DOHH2 (cell line): ENCODE data around the gene ZNF418.

Experiments
- H3F3A ChIP-seq: fragments of 200-600 bp; sonication (generic), shearing (Covaris generic); 2 replicates; pipeline ENCODE4 v1.6.0; 2016; ENCODE audit warnings: antibody characterized with exemption, mild to moderate bottlenecking; ENCODE audit not compliant: control insufficient read depth, insufficient read depth
- H3K27ac ChIP-seq: fragments of 200-600 bp; sonication (generic); 2 replicates; pipeline ENCODE4 v1.5.1; 2014; ENCODE audit warnings: low read depth, mild to moderate bottlenecking, low read length, moderate library complexity
- H3K27me3 ChIP-seq: fragments of 200-600 bp; sonication (generic); 2 replicates; pipeline ENCODE4 v1.6.1; 2014; ENCODE audit warnings: mild to moderate bottlenecking, low read length, mixed read lengths; ENCODE audit not compliant: control insufficient read depth
- H3K36me3 ChIP-seq: fragments of 200-600 bp; sonication (generic); 2 replicates; pipeline ENCODE4 v1.6.1; 2014; ENCODE audit warnings: mild to moderate bottlenecking, low read length, moderate library complexity, mixed read lengths; ENCODE audit not compliant: control insufficient read depth
- H3K4me1 ChIP-seq: fragments of 200-600 bp; sonication (generic); 2 replicates; pipeline ENCODE4 v1.6.1; 2014; ENCODE audit warnings: mild to moderate bottlenecking, low read length, mixed read lengths; ENCODE audit not compliant: control insufficient read depth
- H3K4me2 ChIP-seq: fragments of 200-600 bp; sonication (generic); 2 replicates; pipeline ENCODE4 v1.6.0; 2014; ENCODE audit warnings: mild to moderate bottlenecking, low read length, moderate library complexity
- H3K4me3 ChIP-seq: fragments of 200-600 bp; sonication (generic); 2 replicates; pipeline ENCODE4 v1.5.1; 2014; ENCODE audit warnings: mild to moderate bottlenecking, low read length, mixed read lengths
- H3K79me2 ChIP-seq: fragments of 200-600 bp; sonication (generic); 2 replicates; pipeline ENCODE4 v1.6.1; 2014; ENCODE audit warnings: mild to moderate bottlenecking, low read length, mixed read lengths; ENCODE audit not compliant: control insufficient read depth
- H3K9me2 ChIP-seq: fragments of 200-600 bp; sonication (generic); replicated peaks from 2 replicates; pipeline ENCODE4 v1.6.1; 2014; ENCODE audit warnings: mild to moderate bottlenecking, low read length, mixed read lengths; ENCODE audit not compliant: control insufficient read depth
- H3K9me3 ChIP-seq: fragments of 200-600 bp; sonication (generic); 2 replicates; pipeline ENCODE4 v1.6.1; 2014; ENCODE audit warnings: antibody characterized with exemption, low read length, mixed read lengths; ENCODE audit not compliant: control insufficient read depth, insufficient read depth
- H4K20me1 ChIP-seq: fragments of 200-600 bp; sonication (generic); 2 replicates; pipeline ENCODE4 v1.6.0; 2014; ENCODE audit warnings: low read depth, mild to moderate bottlenecking, antibody characterized with exemption, low read length, moderate library complexity; ENCODE audit not compliant: control insufficient read depth, insufficient read depth
- CTCF ChIP-seq: fragments of 200-600 bp; sonication (generic); IDR thresholded peaks from one replicate; pipeline ENCODE4 v1.5.1; 2014; ENCODE audit warnings: antibody characterized with exemption, mild to moderate bottlenecking, low read depth, low read length; ENCODE audit not compliant: poor library complexity, severe bottlenecking
- EZH2phosphoT487 ChIP-seq: fragments of 200-600 bp; sonication (generic); IDR thresholded peaks from 2 replicates; pipeline ENCODE4 v1.6.1; 2017; ENCODE audit warnings: borderline replicate concordance, mild to moderate bottlenecking, antibody characterized with exemption, low read length, moderate library complexity, mixed read lengths

The ZNF418 gene

DNA sequence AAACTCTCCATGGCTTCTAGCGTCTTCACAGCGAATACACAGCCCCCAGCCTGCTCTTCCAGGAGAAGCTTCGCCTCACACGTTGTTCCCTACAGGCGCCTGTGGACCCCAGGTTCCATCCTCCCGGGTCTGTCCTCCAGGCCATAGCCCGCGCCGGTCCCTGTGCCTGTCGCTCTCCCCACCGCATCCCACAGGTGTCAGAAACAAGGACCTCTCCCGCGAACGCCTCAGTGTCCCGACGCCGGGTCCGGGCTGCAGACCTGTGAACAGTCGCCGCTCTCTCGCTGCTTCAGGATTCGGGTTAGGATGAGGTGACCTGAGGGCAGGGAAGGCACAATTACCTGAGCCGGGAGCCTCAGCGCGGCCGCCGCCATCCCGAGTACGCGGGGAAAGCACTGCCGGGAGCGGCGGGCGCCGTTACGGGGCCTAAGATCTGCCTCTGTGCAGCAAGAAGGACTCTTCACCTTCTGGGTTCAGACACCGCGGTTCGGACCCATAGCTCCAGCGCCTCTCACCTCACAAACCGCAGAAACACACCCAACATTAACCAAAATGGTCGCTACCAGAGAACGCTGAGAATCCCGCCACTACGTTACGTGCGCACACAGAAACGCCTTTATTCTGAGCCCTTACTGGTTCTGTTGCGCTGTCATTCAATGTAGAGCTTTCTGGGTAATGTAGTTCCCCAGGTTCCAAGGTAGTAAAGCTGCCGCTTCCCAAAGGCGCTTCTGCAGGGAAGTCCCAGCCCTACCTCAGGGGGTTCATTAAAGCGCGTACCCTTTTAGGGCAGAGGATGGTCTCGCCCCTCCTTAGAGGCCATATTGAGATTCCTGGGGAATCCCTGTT is at the start of gene ZNF418:
Gene ZNF418 (minus strand): TSS at position 583 of the 846 bp plus-strand sequence. CDS start 1,580 bp downstream, outside the sequence.
- H3K4me2 ChIP-seq, result no peak within 1 kb of the TSS
- H3K4me3 ChIP-seq, result peak within 1 kb of the TSS; percentile 27; the same call in 1 of the 2 replicates

GRCh38 chr19:57978586-57979289 is 43.5 kb upstream of the ZNF418 start:
- Histone ChIP-seq H3F3A (no peaks in the 10 kb centered on the region), H3K36me3 (no peaks in the 10 kb centered on the region), H3K4me3 (no peak overlapping the region), H3K27ac (no peak overlapping the region), H3K4me2 (no peak overlapping the region), H3K79me2 (no peaks in the 10 kb centered on the region), H3K9me2 (no peaks in the 10 kb centered on the region), H3K9me3 (peaks cover 49% of the 10 kb centered on the region), H4K20me1 (no peaks in the 10 kb centered on the region), H3K27me3 (no peaks in the 10 kb centered on the region), H3K4me1 (no peaks in the 10 kb centered on the region)
- TF ChIP-seq CTCF (no peak), EZH2phosphoT487 (no peak)

More for the DNA sequence above, at the start of gene ZNF418:
- Histone ChIP-seq H3K36me3 (no peaks in the 10 kb centered on the region), H4K20me1 (no peaks in the 10 kb centered on the region), H3F3A (no peaks in the 10 kb centered on the region), H3K79me2 (no peaks in the 10 kb centered on the region), H3K9me3 (peaks cover 40% of the 10 kb centered on the region), H3K27me3 (no peaks in the 10 kb centered on the region), H3K27ac (no peak within 1 kb of the TSS), H3K9me2 (no peaks in the 10 kb centered on the region), H3K4me1 (no peaks in the 10 kb centered on the region)
- TF ChIP-seq EZH2phosphoT487 (no peak), CTCF (no peak)

GRCh38 chr19:57974434-57974833 is 39.2 kb upstream of the ZNF418 start, which contains the start of gene C19orf18:
Gene C19orf18 (minus strand): TSS chr19:57974534. CDS start chr19:57974432, 102 bp downstream.
- Histone ChIP-seq H3K36me3 (no peaks in the 10 kb centered on the region), H3K27ac (no peak within 1 kb of the TSS), H3K79me2 (no peaks in the 10 kb centered on the region), H3K27me3 (no peaks in the 10 kb centered on the region), H3K9me2 (no peaks in the 10 kb centered on the region), H3K4me2 (no peak within 1 kb of the TSS), H4K20me1 (no peaks in the 10 kb centered on the region), H3K9me3 (peaks cover 44% of the 10 kb centered on the region), H3K4me3 (no peak within 1 kb of the TSS), H3F3A (no peaks in the 10 kb centered on the region), H3K4me1 (no peaks in the 10 kb centered on the region)
- no peak for TF ChIP-seq CTCF
- TF ChIP-seq EZH2phosphoT487, result no peak
